ENCODE measurements around the gene KLHDC3.

DNA sequence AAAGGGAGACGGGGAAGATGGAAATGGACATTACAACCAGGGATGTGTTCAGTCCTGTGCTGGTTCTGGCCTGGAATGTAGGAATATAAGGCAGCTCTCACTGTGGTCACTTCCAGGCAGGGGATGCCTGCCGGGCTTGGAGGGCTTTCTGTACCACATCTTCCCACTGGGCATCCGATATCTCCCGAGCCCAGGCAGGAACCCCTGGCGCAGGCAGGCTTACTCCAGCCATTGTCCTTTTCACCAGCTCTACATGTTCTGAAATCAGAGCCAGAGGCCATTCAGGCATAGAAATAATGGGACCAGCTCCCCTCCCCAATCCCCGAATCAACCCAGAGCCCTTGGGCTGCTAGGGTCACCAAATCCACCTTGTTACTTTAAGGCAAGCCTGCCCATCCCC lies 1.7 kb upstream of the KLHDC3 start:
- TF ChIP-seq CTCF (conservative IDR thresholded peaks at IDR 0.05) (no peak), EZH2 (IDR thresholded peaks at IDR 0.05; ENCODE audit: low read depth) (no peak)

Data from PC-9 (cell line).